Ramos (cell line): ENCODE results near the gene PSG1.
"Not testable (repeated sequence)": the region's sequence is repeated elsewhere in the genome, so short reads cannot be mapped to it uniquely, and the experiment has no call there.

Experiments used
- in situ Hi-C: fragments of 300-500 bp; cut with MboI; formaldehyde crosslinking; loops from one replicate; pipeline ENCODE4 v1.14.3; 2022; ENCODE audit warnings: low sequenced_read_pairs; ENCODE audit not compliant: unreplicated experiment

The PSG1 gene

DNA sequence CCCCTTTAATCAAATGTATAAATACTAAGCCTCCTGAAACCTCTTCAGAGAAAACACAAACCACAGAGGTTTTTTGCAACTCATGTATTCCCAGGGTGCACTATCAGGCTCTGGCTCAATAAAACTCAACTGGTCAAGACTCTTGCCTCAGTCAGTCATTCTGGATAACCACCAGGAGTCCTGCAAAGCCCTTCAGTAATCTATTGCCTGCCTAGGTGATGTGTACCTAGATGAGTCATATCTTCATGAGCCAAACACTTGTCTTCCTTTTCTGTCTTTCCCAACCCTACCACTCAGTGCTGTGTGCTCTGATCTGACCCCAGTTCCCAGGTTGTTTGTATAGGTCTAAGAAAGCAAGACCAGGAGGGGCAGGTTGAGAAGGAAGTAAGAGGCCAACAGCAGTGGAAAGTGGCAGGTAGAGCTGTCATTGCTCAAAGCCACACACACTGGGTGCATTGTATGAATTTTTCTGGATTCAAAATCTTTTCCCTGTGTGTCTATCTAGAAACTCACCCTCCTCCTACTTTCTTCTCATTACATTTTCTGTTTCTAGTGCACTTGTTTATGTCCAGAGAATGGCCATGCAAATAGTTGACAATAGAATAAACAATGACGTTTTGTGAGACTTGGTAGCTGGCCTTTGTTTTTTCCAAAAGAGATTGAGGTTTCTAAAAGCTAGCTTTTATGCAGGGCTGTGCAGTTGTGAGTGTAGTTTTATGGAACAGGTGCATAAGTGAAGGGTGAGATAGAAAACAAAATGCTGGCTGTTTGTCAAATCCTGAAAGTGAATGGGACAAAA, 48.1 kb downstream of the PSG1 start:
- in situ Hi-C loops = no loop called here

DNA sequence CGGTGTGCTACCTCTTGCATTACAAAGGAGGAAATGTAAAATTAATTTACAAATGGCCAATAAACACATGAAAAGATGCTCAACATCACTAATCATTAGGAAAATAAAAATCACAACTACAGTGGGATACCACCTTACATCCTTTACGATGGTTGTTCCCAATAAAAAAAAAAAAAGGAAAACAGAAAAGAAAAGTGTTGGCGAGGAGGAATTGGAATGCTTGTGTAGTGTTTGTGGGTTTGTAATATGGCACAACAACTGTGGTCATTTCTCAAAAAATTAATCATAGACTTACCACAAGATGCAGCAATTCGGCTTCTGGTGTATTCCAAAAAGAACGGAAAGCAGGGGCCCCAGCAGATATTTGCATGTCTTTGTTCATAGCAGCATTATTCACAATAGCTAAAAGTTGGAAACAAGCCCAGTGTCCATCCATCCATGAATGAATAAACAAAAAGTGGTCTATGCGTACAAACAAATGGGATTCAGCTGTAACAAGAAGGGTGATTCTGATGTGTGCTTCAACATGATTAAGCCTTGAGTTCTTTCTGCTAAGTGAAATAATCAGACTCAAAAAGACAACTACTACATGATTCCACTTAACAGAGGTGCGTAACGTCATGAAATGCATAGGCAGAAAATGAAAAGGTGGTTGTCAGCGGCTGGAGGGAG, 58.1 kb downstream of the PSG1 start:
- in situ Hi-C loops = not testable (repeated sequence)

DNA sequence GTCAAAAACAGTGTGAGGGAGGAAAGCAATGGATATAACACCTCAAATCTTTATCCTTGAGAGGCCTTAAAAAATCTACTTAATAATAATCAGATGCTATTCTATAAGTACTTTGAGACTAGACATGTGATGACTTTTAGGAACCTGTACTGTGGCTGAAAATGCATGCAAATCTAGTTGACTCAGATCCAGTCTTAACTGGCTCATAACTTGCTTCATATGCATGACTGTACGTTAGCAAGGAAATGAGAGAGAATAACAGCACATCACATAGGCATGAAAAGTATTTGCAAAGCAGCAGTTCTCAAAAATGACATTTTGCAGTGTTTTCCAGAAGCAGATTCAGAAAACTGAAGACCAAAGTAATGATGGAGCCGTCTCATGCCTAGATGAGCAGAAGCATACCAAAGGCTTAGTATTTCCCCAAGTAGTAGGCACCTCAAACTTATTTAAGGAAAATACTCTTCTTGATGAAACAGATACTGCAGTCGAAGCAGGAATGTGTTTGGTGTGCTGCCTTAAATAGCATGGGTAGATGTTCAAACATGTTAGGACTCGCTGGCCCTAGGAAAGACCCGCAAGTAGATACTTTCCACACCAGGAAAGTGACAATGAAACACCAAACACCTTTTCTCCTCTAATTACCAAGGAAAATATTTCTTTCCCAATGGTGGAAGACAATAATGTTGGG, 59.4 kb downstream of the PSG1 start:
- in situ Hi-C loops = not testable (repeated sequence)

DNA sequence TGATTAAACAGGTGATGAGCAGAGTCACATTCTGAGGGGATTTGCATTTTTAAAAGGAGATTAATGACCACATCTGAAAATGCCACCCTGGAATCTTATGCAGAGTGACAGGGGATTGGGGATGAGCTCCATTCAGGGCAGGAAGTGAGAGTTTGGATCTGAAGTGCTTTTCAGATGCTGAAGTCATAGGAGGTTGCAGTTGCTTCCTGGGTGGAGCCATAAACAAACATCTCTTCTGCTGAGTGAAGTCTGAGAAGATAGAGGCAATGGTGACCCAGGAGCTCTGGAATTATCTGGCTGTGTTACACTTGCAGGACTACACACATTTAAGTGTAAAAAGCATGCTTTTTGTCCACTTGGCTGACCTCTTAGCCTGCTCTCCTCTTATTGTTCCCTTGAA, 62.6 kb downstream of the PSG1 start:
- in situ Hi-C loops = no loop called here
